OCI-LY7 (cell line): ENCODE measurements around the gene DTNA. TPM values are rescaled to one million over a fixed set of nuclear protein-coding genes. Genes with fewer than 3 reads are reported as not detected.

ENCODE experiments used
- BruUV-seq: library from RNA; stranded (reverse); fragments of 400-500 nt; replicated peaks from 2 replicates; lab custom pipeline; 2021; lab: Mats Ljungman, UMichigan
- CTCF ChIA-PET: fragments of 300-600 bp; sonication (Branson Sonifier 250); formaldehyde crosslinking; loops from one replicate; lab custom pipeline; 2022; ENCODE audit warnings: antibody characterized with exemption; ENCODE audit not compliant: unreplicated experiment; lab: Charles Lee
- POLR2A ChIA-PET: fragments of 300-600 bp; sonication (Branson Sonifier 250); formaldehyde crosslinking; loops from one replicate; lab custom pipeline; 2022; ENCODE audit warnings: antibody characterized with exemption; lab: Charles Lee
- DNase-seq: peaks from one replicate; pipeline ENCODE4 v3.0.0-alpha.2; 2015; ENCODE audit warnings: low spot score
- H2AFZ ChIP-seq: fragments of 200-600 bp; sonication (generic), shearing (Covaris generic); 2 replicates; pipeline ENCODE4 v1.6.1; 2014; ENCODE audit warnings: mild to moderate bottlenecking, antibody characterized with exemption, low read length, moderate library complexity
- H3K27ac ChIP-seq: fragments of 200-600 bp; sonication (generic); 2 replicates; pipeline ENCODE4 v1.5.1; 2014; ENCODE audit warnings: mixed run types, low read depth, mild to moderate bottlenecking, moderate library complexity, low read length, inconsistent platforms; ENCODE audit not compliant: poor library complexity, severe bottlenecking
- H3K36me3 ChIP-seq: fragments of 200-600 bp; sonication (generic); 2 replicates; pipeline ENCODE4 v1.6.1; 2014; ENCODE audit warnings: mild to moderate bottlenecking, antibody characterized with exemption, low read length, moderate library complexity, mixed read lengths; ENCODE audit not compliant: insufficient read depth
- H3K4me1 ChIP-seq: fragments of 200-600 bp; sonication (generic); 2 replicates; pipeline ENCODE4 v1.5.1; 2014; ENCODE audit warnings: mild to moderate bottlenecking, low read length; ENCODE audit not compliant: insufficient read depth, poor library complexity, severe bottlenecking
- H3K4me2 ChIP-seq: fragments of 200-600 bp; sonication (generic); 2 replicates; pipeline ENCODE4 v1.6.1; 2014; ENCODE audit warnings: mild to moderate bottlenecking, low read length
- H3K4me3 ChIP-seq: fragments of 200-600 bp; sonication (generic); 2 replicates; pipeline ENCODE4 v1.5.1; 2014; ENCODE audit warnings: mild to moderate bottlenecking, low read depth, low read length; ENCODE audit not compliant: poor library complexity, severe bottlenecking
- H3K79me2 ChIP-seq: fragments of 200-600 bp; sonication (generic); 2 replicates; pipeline ENCODE4 v1.6.1; 2016; ENCODE audit warnings: low read depth, mild to moderate bottlenecking, low read length, moderate library complexity, mixed read lengths; ENCODE audit not compliant: insufficient read depth
- H3K9me2 ChIP-seq: fragments of 200-600 bp; sonication (generic); 2 replicates; pipeline ENCODE4 v1.6.1; 2016; ENCODE audit warnings: mild to moderate bottlenecking, low read length, mixed read lengths; ENCODE audit not compliant: insufficient read depth
- H3K9me3 ChIP-seq: fragments of 200-600 bp; sonication (generic); 2 replicates; pipeline ENCODE4 v1.6.1; 2014; ENCODE audit warnings: mild to moderate bottlenecking, mixed run types, low read length, mixed read lengths
- H4K20me1 ChIP-seq: fragments of 200-600 bp; sonication (generic); 2 replicates; pipeline ENCODE4 v1.6.1; 2014; ENCODE audit warnings: mild to moderate bottlenecking, antibody characterized with exemption, low read length, moderate library complexity, mixed read lengths; ENCODE audit not compliant: insufficient read depth
- EZH2phosphoT487 ChIP-seq: fragments of 200-600 bp; sonication (generic); IDR thresholded peaks from 2 replicates; pipeline ENCODE4 v1.6.1; 2018; ENCODE audit warnings: low read depth, borderline replicate concordance, mild to moderate bottlenecking, mixed run types, antibody characterized with exemption, low read length, moderate library complexity, mixed read lengths
- intact Hi-C: fragments of 100-400 bp; cut with micrococcal nuclease; formaldehyde crosslinking; loops from one replicate; pipeline ENCODE4 v1.10.0; 2022; ENCODE audit not compliant: unreplicated experiment
- total RNA-seq, 2 experiments: library from RNA; depleted of rRNA in 1 of 2; stranded (reverse); fragments of >200 nt in 1 of 2; shearing (Covaris generic) in 1 of 2; gene quantifications; 2 replicates each; pipeline ENCODE4 v1.2.3, GENCODE V29; 2014 to 2022
- TF ChIP-seq, protein P1 (sequence below): fragments of 200-600 bp; sonication (generic); conservative IDR thresholded peaks from 2 replicates; pipeline ENCODE4 v1.5.1; 2014; ENCODE audit warnings: mild to moderate bottlenecking, antibody characterized with exemption, low read length, moderate library complexity, mixed read lengths

The DTNA gene
- total RNA-seq, 2 experiments from 2014 or later: 0.16 TPM; not detected in 1

DNA sequence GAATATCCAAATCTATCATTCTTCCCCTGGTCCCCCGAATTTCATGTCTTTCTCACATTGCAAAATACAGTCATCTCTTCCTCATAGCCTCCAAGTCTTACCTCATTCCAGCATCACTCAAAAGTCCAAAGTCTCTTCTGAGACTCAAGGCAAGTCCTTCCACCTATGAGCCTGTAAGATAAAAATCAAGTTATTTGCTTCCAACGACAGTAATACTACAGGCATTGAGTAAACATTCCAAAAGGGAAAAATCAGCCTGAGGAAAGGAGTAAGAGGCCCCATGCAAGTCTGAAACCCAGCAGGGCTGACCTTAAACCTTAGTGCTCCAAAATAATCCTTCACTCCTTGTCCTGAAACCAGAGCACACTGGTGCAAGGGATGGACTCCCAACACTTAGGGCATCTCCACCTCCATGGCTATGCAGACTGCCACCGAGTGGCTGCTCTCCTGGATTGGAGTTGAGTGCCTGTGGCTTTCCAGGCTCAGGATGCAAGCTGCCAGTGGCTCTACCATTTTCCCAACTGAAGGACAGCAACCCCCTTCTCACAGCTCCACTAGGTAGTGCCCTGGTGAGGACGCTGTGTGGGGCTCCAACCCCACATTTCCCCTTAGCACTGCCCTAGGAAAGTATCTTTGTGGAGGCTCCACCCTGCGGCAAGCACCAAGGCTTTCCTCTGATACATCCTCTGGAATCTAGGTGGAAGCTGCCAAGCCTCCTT, 16.3 kb downstream of the DTNA start:
- no peaks in the 10 kb centered on the region for H3K4me1 ChIP-seq
- TF ChIP-seq EZH2phosphoT487: no peak
- TF ChIP-seq, protein P1, sequence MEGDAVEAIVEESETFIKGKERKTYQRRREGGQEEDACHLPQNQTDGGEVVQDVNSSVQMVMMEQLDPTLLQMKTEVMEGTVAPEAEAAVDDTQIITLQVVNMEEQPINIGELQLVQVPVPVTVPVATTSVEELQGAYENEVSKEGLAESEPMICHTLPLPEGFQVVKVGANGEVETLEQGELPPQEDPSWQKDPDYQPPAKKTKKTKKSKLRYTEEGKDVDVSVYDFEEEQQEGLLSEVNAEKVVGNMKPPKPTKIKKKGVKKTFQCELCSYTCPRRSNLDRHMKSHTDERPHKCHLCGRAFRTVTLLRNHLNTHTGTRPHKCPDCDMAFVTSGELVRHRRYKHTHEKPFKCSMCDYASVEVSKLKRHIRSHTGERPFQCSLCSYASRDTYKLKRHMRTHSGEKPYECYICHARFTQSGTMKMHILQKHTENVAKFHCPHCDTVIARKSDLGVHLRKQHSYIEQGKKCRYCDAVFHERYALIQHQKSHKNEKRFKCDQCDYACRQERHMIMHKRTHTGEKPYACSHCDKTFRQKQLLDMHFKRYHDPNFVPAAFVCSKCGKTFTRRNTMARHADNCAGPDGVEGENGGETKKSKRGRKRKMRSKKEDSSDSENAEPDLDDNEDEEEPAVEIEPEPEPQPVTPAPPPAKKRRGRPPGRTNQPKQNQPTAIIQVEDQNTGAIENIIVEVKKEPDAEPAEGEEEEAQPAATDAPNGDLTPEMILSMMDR: no peak
- H2AFZ ChIP-seq: no peak overlapping the region
- ChIA-PET CTCF (no interaction called here), POLR2A (no interaction called here)
- H3K36me3 ChIP-seq: no peaks in the 10 kb centered on the region
- BruUV-seq: no TSS peak
- no peaks in the 10 kb centered on the region for H4K20me1 ChIP-seq
- H3K4me2 ChIP-seq: no peak overlapping the region
- no peak for DNase-seq
- H3K79me2 ChIP-seq: no peaks in the 10 kb centered on the region
- no peak overlapping the region for H3K4me3 ChIP-seq
- no peak overlapping the region for H3K27ac ChIP-seq
- H3K9me3 ChIP-seq: no peaks in the 10 kb centered on the region
- no peaks in the 10 kb centered on the region for H3K9me2 ChIP-seq
- intact Hi-C loops: no loop called here

DNA sequence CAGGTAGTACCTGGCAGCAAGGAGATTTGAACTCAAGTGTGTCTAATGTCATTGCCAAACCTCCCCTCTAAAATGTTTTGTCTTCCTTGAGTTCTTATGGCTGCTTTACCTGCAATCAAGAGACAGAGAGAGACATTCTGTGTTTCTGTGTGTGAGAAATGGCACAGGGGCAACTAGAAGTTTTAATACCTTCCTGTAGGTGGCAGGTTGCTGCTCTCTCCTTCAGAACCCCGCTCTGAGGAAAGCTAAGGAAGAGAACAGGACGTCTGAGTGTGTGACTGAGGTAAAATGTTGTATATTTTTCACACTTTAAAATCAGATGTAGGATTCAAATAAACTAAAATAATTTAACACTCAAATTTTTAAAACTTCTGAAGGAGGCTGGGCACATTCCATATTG, 19.2 kb downstream of the DTNA start:
- Histone ChIP-seq H3K4me3 (no peak overlapping the region), H3K4me1 (no peaks in the 10 kb centered on the region), H3K9me2 (no peaks in the 10 kb centered on the region), H3K9me3 (no peaks in the 10 kb centered on the region), H4K20me1 (no peaks in the 10 kb centered on the region), H2AFZ (no peak overlapping the region), H3K79me2 (no peaks in the 10 kb centered on the region), H3K27ac (no peak overlapping the region), H3K36me3 (no peaks in the 10 kb centered on the region), H3K4me2 (no peak overlapping the region)
- ChIA-PET CTCF (no interaction called here), POLR2A (no interaction called here)
- no TSS peak for BruUV-seq
- peak; percentile 13 for DNase-seq
- TF ChIP-seq, protein P1: peak; percentile 60
- TF ChIP-seq EZH2phosphoT487: no peak
- intact Hi-C loops: no loop called here

DNA sequence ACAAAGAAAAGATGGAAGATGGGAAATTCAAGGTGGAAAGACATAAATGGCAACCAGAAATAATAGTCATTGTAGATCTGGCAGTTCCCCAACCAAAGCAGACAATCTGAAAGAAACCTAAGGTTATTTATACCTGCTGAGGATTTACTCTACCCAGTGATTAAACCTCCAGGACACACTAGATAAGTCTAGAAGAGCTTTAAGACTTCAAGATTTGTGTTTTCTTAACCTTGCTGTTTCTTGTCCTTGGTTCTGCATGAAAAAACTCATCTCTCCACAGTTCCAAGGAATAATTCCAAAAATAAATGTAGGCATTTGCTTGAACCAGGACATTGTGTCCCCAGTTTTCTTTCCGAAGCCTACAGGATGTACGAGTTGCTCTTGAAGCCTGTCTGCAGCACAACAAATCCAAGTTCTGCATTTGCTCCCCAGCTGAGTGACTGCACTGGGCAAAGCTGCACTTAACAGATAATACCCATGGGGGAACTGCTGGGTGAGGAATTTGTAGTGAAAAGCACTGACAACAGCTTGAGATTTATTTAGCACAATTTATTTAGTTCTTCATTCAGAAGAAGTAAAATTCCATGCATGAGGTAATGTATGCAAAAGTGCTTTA, 19.8 kb downstream of the DTNA start:
- CTCF ChIA-PET: no interaction called here
- POLR2A ChIA-PET: no interaction called here

More for the DNA sequence above, 19.8 kb downstream of the DTNA start:
- no peak overlapping the region for H2AFZ ChIP-seq
- TF ChIP-seq, protein P1: no peak
- no peak for TF ChIP-seq EZH2phosphoT487
- no peak for DNase-seq
- H3K4me3 ChIP-seq: no peak overlapping the region
- BruUV-seq: no TSS peak
- H3K4me2 ChIP-seq: no peak overlapping the region
- intact Hi-C loops: no loop called here
- H3K4me1 ChIP-seq: no peaks in the 10 kb centered on the region
- H4K20me1 ChIP-seq: no peaks in the 10 kb centered on the region
- H3K27ac ChIP-seq: no peak overlapping the region
- no peaks in the 10 kb centered on the region for H3K9me3 ChIP-seq
- H3K36me3 ChIP-seq: no peaks in the 10 kb centered on the region
- H3K9me2 ChIP-seq: no peaks in the 10 kb centered on the region
- no peaks in the 10 kb centered on the region for H3K79me2 ChIP-seq
